Epithelial cell of proximal tubule (primary cell): Measurements from ENCODE around the gene SPOUT1. TPM values are rescaled to one million over a fixed set of nuclear protein-coding genes. Genes with fewer than 3 reads are reported as not detected.

Source experiments
- DNase-seq: peaks from one replicate; pipeline ENCODE4 v3.0.0-alpha.2; 2011; ENCODE audit warnings: low read depth
- H3K4me3 ChIP-seq: 2 replicates; pipeline ENCODE4 v1.5.1; 2011; ENCODE audit warnings: low read depth, mild to moderate bottlenecking, low read length
- total RNA-seq: library from RNA; depleted of rRNA; stranded (reverse); fragments of >200 nt; gene quantifications from 2 replicates; pipeline ENCODE4 v1.2.3, GENCODE V29; 2015
- TF ChIP-seq, protein P1 (sequence below): conservative IDR thresholded peaks from 2 replicates; pipeline ENCODE4 v1.5.1; 2012; ENCODE audit warnings: low read depth, mild to moderate bottlenecking, low read length

The SPOUT1 gene
- total RNA-seq, 1 donor from 2014 or later: 30.7 TPM

- DNase-seq: no peak
- TF ChIP-seq, protein P1, sequence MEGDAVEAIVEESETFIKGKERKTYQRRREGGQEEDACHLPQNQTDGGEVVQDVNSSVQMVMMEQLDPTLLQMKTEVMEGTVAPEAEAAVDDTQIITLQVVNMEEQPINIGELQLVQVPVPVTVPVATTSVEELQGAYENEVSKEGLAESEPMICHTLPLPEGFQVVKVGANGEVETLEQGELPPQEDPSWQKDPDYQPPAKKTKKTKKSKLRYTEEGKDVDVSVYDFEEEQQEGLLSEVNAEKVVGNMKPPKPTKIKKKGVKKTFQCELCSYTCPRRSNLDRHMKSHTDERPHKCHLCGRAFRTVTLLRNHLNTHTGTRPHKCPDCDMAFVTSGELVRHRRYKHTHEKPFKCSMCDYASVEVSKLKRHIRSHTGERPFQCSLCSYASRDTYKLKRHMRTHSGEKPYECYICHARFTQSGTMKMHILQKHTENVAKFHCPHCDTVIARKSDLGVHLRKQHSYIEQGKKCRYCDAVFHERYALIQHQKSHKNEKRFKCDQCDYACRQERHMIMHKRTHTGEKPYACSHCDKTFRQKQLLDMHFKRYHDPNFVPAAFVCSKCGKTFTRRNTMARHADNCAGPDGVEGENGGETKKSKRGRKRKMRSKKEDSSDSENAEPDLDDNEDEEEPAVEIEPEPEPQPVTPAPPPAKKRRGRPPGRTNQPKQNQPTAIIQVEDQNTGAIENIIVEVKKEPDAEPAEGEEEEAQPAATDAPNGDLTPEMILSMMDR: no peak
- no peak overlapping the region for H3K4me3 ChIP-seq
These were observed 39.1 kb downstream of the SPOUT1 start for GRCh38 chr9:128790536-128790935.

- DNase-seq: no peak
- H3K4me3 ChIP-seq: peak overlapping the region; percentile 97
- TF ChIP-seq, protein P1: no peak
These were observed 41.1 kb downstream of the SPOUT1 start for GRCh38 chr9:128788445-128788844.

- H3K4me3 ChIP-seq: peak overlapping the region; percentile 97
- TF ChIP-seq, protein P1: no peak
- DNase-seq: no peak
These were observed 41.9 kb downstream of the SPOUT1 start for GRCh38 chr9:128787659-128788058.

DNA sequence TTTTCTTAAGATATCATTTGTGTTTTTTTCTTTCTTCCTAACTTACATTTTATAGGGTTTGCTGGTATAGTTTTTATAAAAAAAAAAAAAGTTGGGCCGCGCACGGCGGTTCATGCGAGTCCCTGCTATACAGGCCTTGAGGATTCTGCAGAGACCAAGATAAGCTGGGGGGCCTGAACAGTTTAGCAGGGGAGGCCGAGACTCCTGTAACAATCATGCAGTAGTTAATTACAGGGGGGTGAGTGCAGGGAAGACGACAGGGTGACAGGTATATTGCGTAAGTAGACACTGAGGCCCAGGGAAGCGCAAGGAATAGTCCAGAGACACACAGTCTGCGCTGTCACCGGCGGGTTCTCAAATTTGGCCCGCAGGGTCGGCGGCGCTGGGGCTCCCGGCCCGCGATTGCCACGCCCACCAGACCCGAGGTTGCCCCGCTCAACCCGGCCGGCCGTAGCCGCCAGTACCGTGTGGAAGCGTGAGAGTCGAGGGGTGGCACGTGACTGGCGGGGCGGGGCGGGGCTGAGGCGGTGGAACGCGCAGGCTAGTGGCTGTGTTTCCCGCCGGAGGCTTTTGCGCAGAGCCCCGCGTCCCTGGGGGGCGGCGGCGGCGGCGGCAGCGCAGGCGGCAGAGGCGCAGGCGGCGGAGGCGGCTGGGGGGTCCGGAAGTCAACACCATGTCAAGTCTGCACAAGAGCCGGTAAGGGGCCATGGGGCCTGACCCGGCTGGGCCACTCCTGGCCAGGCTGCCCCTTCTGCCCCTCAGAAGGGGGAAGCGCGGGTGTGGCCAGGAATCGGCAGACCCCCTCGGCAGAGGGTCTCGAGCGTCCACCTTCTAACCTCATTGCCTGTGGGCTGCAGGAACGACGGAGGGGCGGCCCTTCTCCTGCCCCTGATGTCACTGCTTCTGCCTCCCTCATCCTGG, 42.7 kb downstream of the SPOUT1 start, which contains the start of gene TBC1D13:
Gene TBC1D13, plus strand, starts transcription at position 573 of the 921 bp plus-strand sequence. Its CDS starts 101 bp downstream, at position 674.
- TF ChIP-seq, protein P1: no peak
- DNase-seq: no peak
- H3K4me3 ChIP-seq: peak within 1 kb of the TSS; percentile 97

GRCh38 chr9:128785427-128785826, 44.2 kb downstream of the SPOUT1 start:
- no peak for DNase-seq
- TF ChIP-seq, protein P1: no peak
- no peak overlapping the region for H3K4me3 ChIP-seq

DNA sequence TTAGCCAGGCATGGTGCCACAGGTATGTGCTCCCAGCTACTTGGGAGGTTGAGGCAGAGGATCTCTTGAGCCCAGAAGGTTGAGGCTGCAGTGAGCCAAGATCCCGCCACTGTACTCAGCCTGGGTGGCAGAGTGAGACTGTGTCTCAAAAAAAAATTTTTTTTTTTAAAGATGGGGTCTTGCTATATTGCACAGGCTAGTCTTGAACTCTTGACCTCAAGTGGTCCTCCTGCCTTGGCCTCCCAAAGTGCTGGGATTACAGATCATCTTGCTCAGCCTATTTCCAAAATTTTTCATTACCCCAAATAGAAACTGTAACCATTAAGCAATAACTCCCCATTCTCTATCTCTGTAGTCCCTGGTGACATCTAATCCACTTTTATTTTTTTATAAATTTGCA, 46.9 kb downstream of the SPOUT1 start:
- TF ChIP-seq, protein P1: no peak
- H3K4me3 ChIP-seq: no peak overlapping the region
- DNase-seq: no peak
